HL-60/S4 treated with retinoic acid at 250 ng/mL for 4 days and 3 days (cell line): ENCODE measurements around the gene C1orf21.

Experiments used
- in situ Hi-C: fragments of 300-500 bp; cut with MboI; formaldehyde crosslinking; loops from 2 replicates; pipeline ENCODE4 v1.7.0; 2022; ENCODE audit warnings: low sequenced_read_pairs

Gene C1orf21

GRCh38 chr1:184408580-184408979 lies 21.8 kb downstream of the C1orf21 start:
- in situ Hi-C loops, result no loop called here

- in situ Hi-C loops, result no loop called here
These were observed 22.2 kb downstream of the C1orf21 start for GRCh38 chr1:184409011-184409410.

- in situ Hi-C loops, result no loop called here
These were observed 25.6 kb downstream of the C1orf21 start for GRCh38 chr1:184412472-184412871.

GRCh38 chr1:184416481-184416880 lies 29.7 kb downstream of the C1orf21 start:
- in situ Hi-C loops, result no loop called here

- in situ Hi-C loops, result no loop called here
These were observed 30.1 kb downstream of the C1orf21 start for GRCh38 chr1:184416946-184417345.

GRCh38 chr1:184417916-184418315 lies 31.1 kb downstream of the C1orf21 start:
- in situ Hi-C loops, result no loop called here

- in situ Hi-C loops, result no loop called here
These were observed 32.0 kb downstream of the C1orf21 start for GRCh38 chr1:184418652-184419349.

GRCh38 chr1:184419350-184420161 lies 32.7 kb downstream of the C1orf21 start:
- in situ Hi-C loops, result no loop called here

- in situ Hi-C loops, result no loop called here
These were observed 35.8 kb downstream of the C1orf21 start for GRCh38 chr1:184422490-184423233.

GRCh38 chr1:184423649-184424048 lies 36.8 kb downstream of the C1orf21 start:
- in situ Hi-C loops, result no loop called here

GRCh38 chr1:184424157-184424556 lies 37.3 kb downstream of the C1orf21 start:
- in situ Hi-C loops, result no loop called here

GRCh38 chr1:184424945-184425344 lies 38.1 kb downstream of the C1orf21 start:
- in situ Hi-C loops, result no loop called here

GRCh38 chr1:184425449-184426277 lies 38.8 kb downstream of the C1orf21 start:
- in situ Hi-C loops, result no loop called here

- in situ Hi-C loops, result no loop called here
These were observed 39.4 kb downstream of the C1orf21 start for GRCh38 chr1:184426278-184426674.

GRCh38 chr1:184427722-184428121 lies 40.9 kb downstream of the C1orf21 start:
- in situ Hi-C loops, result no loop called here

GRCh38 chr1:184428604-184429003 lies 41.8 kb downstream of the C1orf21 start:
- in situ Hi-C loops, result no loop called here

GRCh38 chr1:184429335-184429734 lies 42.5 kb downstream of the C1orf21 start:
- in situ Hi-C loops, result no loop called here

- in situ Hi-C loops, result no loop called here
These were observed 47.2 kb downstream of the C1orf21 start for GRCh38 chr1:184433956-184434502.

- in situ Hi-C loops, result no loop called here
These were observed 50.5 kb downstream of the C1orf21 start for GRCh38 chr1:184437291-184437690.

- in situ Hi-C loops, result no loop called here
These were observed 51.5 kb downstream of the C1orf21 start for GRCh38 chr1:184438363-184438762.
